ENCODE measurements around the gene SPN.

- TF ChIP-seq POLR2A (IDR thresholded peaks at IDR 0.05) = no peak
- TF ChIP-seq, protein P1, sequence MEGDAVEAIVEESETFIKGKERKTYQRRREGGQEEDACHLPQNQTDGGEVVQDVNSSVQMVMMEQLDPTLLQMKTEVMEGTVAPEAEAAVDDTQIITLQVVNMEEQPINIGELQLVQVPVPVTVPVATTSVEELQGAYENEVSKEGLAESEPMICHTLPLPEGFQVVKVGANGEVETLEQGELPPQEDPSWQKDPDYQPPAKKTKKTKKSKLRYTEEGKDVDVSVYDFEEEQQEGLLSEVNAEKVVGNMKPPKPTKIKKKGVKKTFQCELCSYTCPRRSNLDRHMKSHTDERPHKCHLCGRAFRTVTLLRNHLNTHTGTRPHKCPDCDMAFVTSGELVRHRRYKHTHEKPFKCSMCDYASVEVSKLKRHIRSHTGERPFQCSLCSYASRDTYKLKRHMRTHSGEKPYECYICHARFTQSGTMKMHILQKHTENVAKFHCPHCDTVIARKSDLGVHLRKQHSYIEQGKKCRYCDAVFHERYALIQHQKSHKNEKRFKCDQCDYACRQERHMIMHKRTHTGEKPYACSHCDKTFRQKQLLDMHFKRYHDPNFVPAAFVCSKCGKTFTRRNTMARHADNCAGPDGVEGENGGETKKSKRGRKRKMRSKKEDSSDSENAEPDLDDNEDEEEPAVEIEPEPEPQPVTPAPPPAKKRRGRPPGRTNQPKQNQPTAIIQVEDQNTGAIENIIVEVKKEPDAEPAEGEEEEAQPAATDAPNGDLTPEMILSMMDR (IDR thresholded peaks at IDR 0.05) = no peak
Measured at GRCh38 chr16:29656688-29657523, 6.1 kb upstream of the SPN start.

All from body of pancreas (tissue), 4 donors.